WTC11 (cell line): Measurements from ENCODE around the gene RMND5B. TPM values are rescaled to one million over a fixed set of nuclear protein-coding genes. Genes with fewer than 3 reads are reported as not detected.

Source experiments
- ATAC-seq: fragments of 200-7000 bp; cut with Tn5 transposase; 2 replicates; pipeline ENCODE4 v1.10.0; 2021; ENCODE audit warnings: mild to moderate bottlenecking, moderate library complexity
- CTCF ChIA-PET: fragments of 300-600 bp; sonication (Branson Sonifier 250); formaldehyde crosslinking; loops from one replicate; lab custom pipeline; 2021; ENCODE audit warnings: antibody characterized with exemption; lab: Charles Lee
- POLR2A ChIA-PET: fragments of 350-600 bp; sonication (Branson Sonifier 250); formaldehyde crosslinking; loops from one replicate; lab custom pipeline; 2021; ENCODE audit warnings: antibody characterized with exemption; lab: Charles Lee
- DNase-seq: peaks from one replicate; pipeline ENCODE4 v3.0.0; 2021; ENCODE audit warnings: low spot score
- H3K27ac Mint-ChIP-seq: 2 replicates; pipeline ENCODE4 v1.8.0; 2021; ENCODE audit warnings: mixed read lengths
- H3K27me3 Mint-ChIP-seq: 2 replicates; pipeline ENCODE4 v1.8.0; 2021; ENCODE audit warnings: low read depth, mild to moderate bottlenecking, moderate library complexity, mixed read lengths
- H3K36me3 Mint-ChIP-seq: 2 replicates; pipeline ENCODE4 v1.8.0; 2021; ENCODE audit warnings: mixed read lengths
- H3K4me1 Mint-ChIP-seq: 2 replicates; pipeline ENCODE4 v1.8.0; 2022; ENCODE audit warnings: mixed read lengths
- H3K4me3 Mint-ChIP-seq: 2 replicates; pipeline ENCODE4 v1.8.0; 2021; ENCODE audit warnings: mild to moderate bottlenecking, moderate library complexity, mixed read lengths
- H3K9me3 Mint-ChIP-seq: 2 replicates; pipeline ENCODE4 v1.8.0; 2021; ENCODE audit warnings: mixed read lengths
- CREB1 ChIP-seq: sonication (generic); formaldehyde crosslinking; IDR thresholded peaks from 2 replicates; pipeline ENCODE4 v1.8.0; 2023; ENCODE audit warnings: mild to moderate bottlenecking, missing genetic modification reagents
- EMX1 ChIP-seq: fragments of 250-450 bp; sonication (Bioruptor Pico); IDR thresholded peaks from 2 replicates; pipeline ENCODE4 v1.8.0; 2021; ENCODE audit warnings: mild to moderate bottlenecking
- GABPB1 ChIP-seq: sonication (generic); formaldehyde crosslinking; IDR thresholded peaks from 2 replicates; pipeline ENCODE4 v1.8.1; 2023; ENCODE audit warnings: mild to moderate bottlenecking, missing genetic modification reagents
- MAX ChIP-seq: sonication (generic); formaldehyde crosslinking; IDR thresholded peaks from 2 replicates; pipeline ENCODE4 v1.8.0; 2022; ENCODE audit warnings: mild to moderate bottlenecking, missing genetic modification reagents
- PRRX2 ChIP-seq: fragments of 250-450 bp; sonication (Bioruptor Pico); IDR thresholded peaks from 2 replicates; pipeline ENCODE4 v1.8.0; 2021; ENCODE audit warnings: mild to moderate bottlenecking
- ZMAT4 ChIP-seq: fragments of 250-450 bp; sonication (Bioruptor Pico); IDR thresholded peaks from 2 replicates; pipeline ENCODE4 v1.9.0; 2021; ENCODE audit warnings: mild to moderate bottlenecking
- ZNF263 ChIP-seq: sonication (generic); formaldehyde crosslinking; IDR thresholded peaks from 2 replicates; pipeline ENCODE4 v1.8.1; 2022; ENCODE audit warnings: low read depth, mild to moderate bottlenecking, moderate library complexity, missing genetic modification reagents
- ZNF317 ChIP-seq: sonication (generic); formaldehyde crosslinking; IDR thresholded peaks from 2 replicates; pipeline ENCODE4 v1.8.1; 2023; ENCODE audit warnings: low read depth, mild to moderate bottlenecking, moderate library complexity, missing genetic modification reagents, borderline replicate concordance
- ZNF416 ChIP-seq: fragments of 250-450 bp; sonication (Bioruptor Pico); IDR thresholded peaks from 2 replicates; pipeline ENCODE4 v1.9.0; 2021; ENCODE audit warnings: mild to moderate bottlenecking, inconsistent platforms
- ZNF532 ChIP-seq: fragments of 250-450 bp; sonication (Bioruptor Pico); IDR thresholded peaks from 2 replicates; pipeline ENCODE4 v1.9.0; 2021; ENCODE audit warnings: mild to moderate bottlenecking, borderline replicate concordance
- total RNA-seq: library from RNA; stranded (reverse); gene quantifications from 3 replicates; pipeline ENCODE4 v1.2.3, GENCODE V29; 2021
- TF ChIP-seq, protein P1 (sequence below): sonication (generic); formaldehyde crosslinking; IDR thresholded peaks from 2 replicates; pipeline ENCODE4 v1.8.1; 2023; ENCODE audit warnings: mild to moderate bottlenecking, missing genetic modification reagents
- TF ChIP-seq, protein P2 (sequence below): sonication (generic); formaldehyde crosslinking; IDR thresholded peaks from 2 replicates; pipeline ENCODE4 v1.8.1; 2022; ENCODE audit warnings: mild to moderate bottlenecking, moderate library complexity, missing genetic modification reagents
- TF ChIP-seq, protein P3 (sequence below): fragments of 250-450 bp; sonication (Bioruptor Pico); IDR thresholded peaks from 2 replicates; pipeline ENCODE4 v1.8.0; 2021; ENCODE audit warnings: mild to moderate bottlenecking
- TF ChIP-seq, protein P4 (sequence below): sonication (generic); formaldehyde crosslinking; IDR thresholded peaks from 2 replicates; pipeline ENCODE4 v1.8.1; 2022; ENCODE audit warnings: mild to moderate bottlenecking, missing genetic modification reagents, moderate library complexity, borderline replicate concordance
- TF ChIP-seq, protein P5 (sequence below): sonication (generic); formaldehyde crosslinking; IDR thresholded peaks from 2 replicates; pipeline ENCODE4 v1.8.1; 2023; ENCODE audit warnings: mild to moderate bottlenecking, missing genetic modification reagents

Gene RMND5B
- total RNA-seq, 1 experiment from 2014 or later: 93.3 TPM

DNA sequence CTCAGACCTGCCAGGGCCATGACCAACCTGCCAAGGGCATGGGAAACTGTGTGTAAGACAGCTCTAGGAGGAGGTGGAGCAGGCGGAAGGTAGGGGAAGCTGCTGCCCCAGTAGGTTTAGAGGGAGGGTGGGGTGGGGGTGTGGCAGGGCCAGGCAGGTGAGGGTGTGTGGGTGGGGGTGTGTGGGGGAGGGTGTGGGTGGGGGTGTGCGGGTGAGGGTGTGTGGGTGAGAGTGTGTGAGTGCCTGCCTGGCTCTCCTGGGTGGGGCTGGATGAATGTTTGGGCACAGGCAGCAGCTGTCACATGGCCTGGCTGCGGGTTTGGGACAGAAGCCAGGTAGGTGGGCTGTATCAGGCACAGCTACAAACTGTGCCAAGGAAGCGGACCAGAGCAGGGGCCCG lies 26.3 kb upstream of the RMND5B start:
- no peak overlapping the region for H3K27ac Mint-ChIP-seq
- ATAC-seq: no peak
- CTCF ChIA-PET: interaction anchor here (0.7 to 1.1 kb wide), 3 partner anchors 16 to 41 kb away, joined by 3 to 4 read pairs (median 3); no protein-coding TSS in a partner anchor

More for the DNA sequence above, 26.3 kb upstream of the RMND5B start:
- no peaks in the 10 kb centered on the region; the same call in 1 of the 2 replicates for H3K27me3 Mint-ChIP-seq
- 0 out of 2 replicates have a peak, but pooled peaks cover 2% of the 10 kb centered on the region for H3K36me3 Mint-ChIP-seq
- POLR2A ChIA-PET: no interaction called here
- no peak for DNase-seq
- no peak overlapping the region for H3K4me3 Mint-ChIP-seq
- peaks cover 15% of the 10 kb centered on the region for H3K4me1 Mint-ChIP-seq
- no peak for TF ChIP-seq ZNF416 (CRISPR knock-in tag)
- no peak for TF ChIP-seq CREB1 (CRISPR knock-in tag)
- TF ChIP-seq, protein P1, sequence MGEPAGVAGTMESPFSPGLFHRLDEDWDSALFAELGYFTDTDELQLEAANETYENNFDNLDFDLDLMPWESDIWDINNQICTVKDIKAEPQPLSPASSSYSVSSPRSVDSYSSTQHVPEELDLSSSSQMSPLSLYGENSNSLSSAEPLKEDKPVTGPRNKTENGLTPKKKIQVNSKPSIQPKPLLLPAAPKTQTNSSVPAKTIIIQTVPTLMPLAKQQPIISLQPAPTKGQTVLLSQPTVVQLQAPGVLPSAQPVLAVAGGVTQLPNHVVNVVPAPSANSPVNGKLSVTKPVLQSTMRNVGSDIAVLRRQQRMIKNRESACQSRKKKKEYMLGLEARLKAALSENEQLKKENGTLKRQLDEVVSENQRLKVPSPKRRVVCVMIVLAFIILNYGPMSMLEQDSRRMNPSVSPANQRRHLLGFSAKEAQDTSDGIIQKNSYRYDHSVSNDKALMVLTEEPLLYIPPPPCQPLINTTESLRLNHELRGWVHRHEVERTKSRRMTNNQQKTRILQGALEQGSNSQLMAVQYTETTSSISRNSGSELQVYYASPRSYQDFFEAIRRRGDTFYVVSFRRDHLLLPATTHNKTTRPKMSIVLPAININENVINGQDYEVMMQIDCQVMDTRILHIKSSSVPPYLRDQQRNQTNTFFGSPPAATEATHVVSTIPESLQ (CRISPR knock-in tag): no peak
- TF ChIP-seq GABPB1 (CRISPR knock-in tag): no peak
- TF ChIP-seq MAX: no peak
- no peak for TF ChIP-seq ZMAT4 (CRISPR knock-in tag)
- no peak for TF ChIP-seq ZNF263 (CRISPR knock-in tag)
- TF ChIP-seq EMX1: no peak
- TF ChIP-seq PRRX2 (CRISPR knock-in tag): no peak
- TF ChIP-seq, protein P2, sequence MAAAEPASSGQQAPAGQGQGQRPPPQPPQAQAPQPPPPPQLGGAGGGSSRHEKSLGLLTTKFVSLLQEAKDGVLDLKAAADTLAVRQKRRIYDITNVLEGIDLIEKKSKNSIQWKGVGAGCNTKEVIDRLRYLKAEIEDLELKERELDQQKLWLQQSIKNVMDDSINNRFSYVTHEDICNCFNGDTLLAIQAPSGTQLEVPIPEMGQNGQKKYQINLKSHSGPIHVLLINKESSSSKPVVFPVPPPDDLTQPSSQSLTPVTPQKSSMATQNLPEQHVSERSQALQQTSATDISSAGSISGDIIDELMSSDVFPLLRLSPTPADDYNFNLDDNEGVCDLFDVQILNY: no peak
- TF ChIP-seq ZNF532 (CRISPR knock-in tag): no peak
- TF ChIP-seq, protein P3, sequence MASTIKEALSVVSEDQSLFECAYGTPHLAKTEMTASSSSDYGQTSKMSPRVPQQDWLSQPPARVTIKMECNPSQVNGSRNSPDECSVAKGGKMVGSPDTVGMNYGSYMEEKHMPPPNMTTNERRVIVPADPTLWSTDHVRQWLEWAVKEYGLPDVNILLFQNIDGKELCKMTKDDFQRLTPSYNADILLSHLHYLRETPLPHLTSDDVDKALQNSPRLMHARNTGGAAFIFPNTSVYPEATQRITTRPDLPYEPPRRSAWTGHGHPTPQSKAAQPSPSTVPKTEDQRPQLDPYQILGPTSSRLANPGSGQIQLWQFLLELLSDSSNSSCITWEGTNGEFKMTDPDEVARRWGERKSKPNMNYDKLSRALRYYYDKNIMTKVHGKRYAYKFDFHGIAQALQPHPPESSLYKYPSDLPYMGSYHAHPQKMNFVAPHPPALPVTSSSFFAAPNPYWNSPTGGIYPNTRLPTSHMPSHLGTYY (CRISPR knock-in tag): no peak
- TF ChIP-seq, protein P4, sequence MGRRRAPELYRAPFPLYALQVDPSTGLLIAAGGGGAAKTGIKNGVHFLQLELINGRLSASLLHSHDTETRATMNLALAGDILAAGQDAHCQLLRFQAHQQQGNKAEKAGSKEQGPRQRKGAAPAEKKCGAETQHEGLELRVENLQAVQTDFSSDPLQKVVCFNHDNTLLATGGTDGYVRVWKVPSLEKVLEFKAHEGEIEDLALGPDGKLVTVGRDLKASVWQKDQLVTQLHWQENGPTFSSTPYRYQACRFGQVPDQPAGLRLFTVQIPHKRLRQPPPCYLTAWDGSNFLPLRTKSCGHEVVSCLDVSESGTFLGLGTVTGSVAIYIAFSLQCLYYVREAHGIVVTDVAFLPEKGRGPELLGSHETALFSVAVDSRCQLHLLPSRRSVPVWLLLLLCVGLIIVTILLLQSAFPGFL: no peak
- no peak for TF ChIP-seq ZNF317 (CRISPR knock-in tag)
- TF ChIP-seq, protein P5, sequence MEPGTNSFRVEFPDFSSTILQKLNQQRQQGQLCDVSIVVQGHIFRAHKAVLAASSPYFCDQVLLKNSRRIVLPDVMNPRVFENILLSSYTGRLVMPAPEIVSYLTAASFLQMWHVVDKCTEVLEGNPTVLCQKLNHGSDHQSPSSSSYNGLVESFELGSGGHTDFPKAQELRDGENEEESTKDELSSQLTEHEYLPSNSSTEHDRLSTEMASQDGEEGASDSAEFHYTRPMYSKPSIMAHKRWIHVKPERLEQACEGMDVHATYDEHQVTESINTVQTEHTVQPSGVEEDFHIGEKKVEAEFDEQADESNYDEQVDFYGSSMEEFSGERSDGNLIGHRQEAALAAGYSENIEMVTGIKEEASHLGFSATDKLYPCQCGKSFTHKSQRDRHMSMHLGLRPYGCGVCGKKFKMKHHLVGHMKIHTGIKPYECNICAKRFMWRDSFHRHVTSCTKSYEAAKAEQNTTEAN: no peak
- 0 out of 2 replicates have a peak, but pooled peaks cover 3% of the 10 kb centered on the region for H3K9me3 Mint-ChIP-seq
